RWPE2 (cell line): ENCODE measurements around the gene CFAP161.

Experiments used
- ATAC-seq: fragments of 200-7000 bp; cut with Tn5 transposase; 3 replicates; pipeline ENCODE4 v1.9.1; 2021; ENCODE audit warnings: low read depth
- DNase-seq: peaks from one replicate; pipeline ENCODE4 v3.0.0-alpha.2; 2020; ENCODE audit warnings: low spot score
- H3K27ac ChIP-seq: fragments of 450-650 bp; 2 replicates; pipeline ENCODE4 v1.5.1; 2017; ENCODE audit warnings: mild to moderate bottlenecking; ENCODE audit not compliant: poor library complexity, severe bottlenecking
- H3K27me3 ChIP-seq: fragments of 250-450 bp; sonication (Bioruptor Pico); 2 replicates; pipeline ENCODE4 v1.5.1; 2021; ENCODE audit warnings: mild to moderate bottlenecking, moderate library complexity; ENCODE audit not compliant: insufficient read depth, poor library complexity, severe bottlenecking
- H3K36me3 ChIP-seq: fragments of 250-450 bp; sonication (Bioruptor Pico); 2 replicates; pipeline ENCODE4 v1.5.1; 2020; ENCODE audit warnings: low read depth, mild to moderate bottlenecking, moderate library complexity
- H3K4me1 ChIP-seq: fragments of 250-450 bp; sonication (Bioruptor Pico); 2 replicates; pipeline ENCODE4 v1.5.1; 2021; ENCODE audit warnings: mild to moderate bottlenecking, moderate library complexity; ENCODE audit not compliant: insufficient read depth, poor library complexity, severe bottlenecking
- H3K4me3 ChIP-seq: fragments of 250-450 bp; sonication (Bioruptor Pico); 2 replicates; pipeline ENCODE4 v1.5.1; 2021; ENCODE audit warnings: mild to moderate bottlenecking, moderate library complexity; ENCODE audit not compliant: severe bottlenecking
- H3K9me3 ChIP-seq: fragments of 250-450 bp; sonication (Bioruptor Pico); 2 replicates; pipeline ENCODE4 v1.5.1; 2021; ENCODE audit warnings: mild to moderate bottlenecking, moderate library complexity; ENCODE audit not compliant: severe bottlenecking
- CTCF ChIP-seq: fragments of 450-650 bp; IDR thresholded peaks from one replicate; pipeline ENCODE4 v1.5.1; 2017; ENCODE audit warnings: mild to moderate bottlenecking, moderate library complexity; ENCODE audit not compliant: poor library complexity, severe bottlenecking

The CFAP161 gene

GRCh38 chr15:81184188-81184587 lies 50.1 kb downstream of the CFAP161 start:
- Histone ChIP-seq H3K9me3 (no peaks in the 10 kb centered on the region), H3K27me3 (no peaks in the 10 kb centered on the region), H3K36me3 (no peaks in the 10 kb centered on the region), H3K4me1 (peaks cover 1% of the 10 kb centered on the region), H3K4me3 (no peak overlapping the region), H3K27ac (no peak overlapping the region)
- no peak for DNase-seq
- no peak for TF ChIP-seq CTCF
- ATAC-seq: no peak

GRCh38 chr15:81185631-81186295 lies 51.7 kb downstream of the CFAP161 start:
- H3K27ac ChIP-seq: no peak overlapping the region
- ATAC-seq (no peak), DNase-seq (no peak)
- no peak for TF ChIP-seq CTCF
- H3K27me3 ChIP-seq: no peaks in the 10 kb centered on the region
- no peak overlapping the region for H3K4me3 ChIP-seq
- H3K36me3 ChIP-seq: no peaks in the 10 kb centered on the region
- H3K9me3 ChIP-seq: no peaks in the 10 kb centered on the region
- peaks cover 15% of the 10 kb centered on the region for H3K4me1 ChIP-seq

- no peaks in the 10 kb centered on the region for H3K36me3 ChIP-seq
- TF ChIP-seq CTCF: no peak
- H3K4me1 ChIP-seq: peaks cover 18% of the 10 kb centered on the region
- no peak overlapping the region for H3K4me3 ChIP-seq
- H3K27ac ChIP-seq: no peak overlapping the region
- DNase-seq: no peak
- no peaks in the 10 kb centered on the region for H3K27me3 ChIP-seq
- H3K9me3 ChIP-seq: no peaks in the 10 kb centered on the region
- ATAC-seq: no peak
Measured at GRCh38 chr15:81188354-81188753, 54.3 kb downstream of the CFAP161 start.

- peak; percentile 88 for ATAC-seq
- H3K27me3 ChIP-seq: no peaks in the 10 kb centered on the region
- no peak for TF ChIP-seq CTCF
Measured at GRCh38 chr15:81189583-81190283, 55.7 kb downstream of the CFAP161 start.

GRCh38 chr15:81190922-81191507 lies 56.9 kb downstream of the CFAP161 start:
- ATAC-seq: no peak
- peaks cover 18% of the 10 kb centered on the region for H3K4me1 ChIP-seq

More at GRCh38 chr15:81189583-81190283, 55.7 kb downstream of the CFAP161 start:
- Histone ChIP-seq H3K9me3 (no peaks in the 10 kb centered on the region), H3K27ac (peak overlapping the region; percentile 85), H3K4me3 (no peak overlapping the region), H3K36me3 (no peaks in the 10 kb centered on the region), H3K4me1 (peaks cover 18% of the 10 kb centered on the region)
- no peak for DNase-seq

More at GRCh38 chr15:81190922-81191507, 56.9 kb downstream of the CFAP161 start:
- no peak overlapping the region for H3K4me3 ChIP-seq
- TF ChIP-seq CTCF: no peak
- no peaks in the 10 kb centered on the region for H3K9me3 ChIP-seq
- peak overlapping the region; percentile 85 for H3K27ac ChIP-seq
- no peaks in the 10 kb centered on the region for H3K36me3 ChIP-seq
- no peaks in the 10 kb centered on the region for H3K27me3 ChIP-seq
- DNase-seq: no peak
